ENCODE results near the gene TRAF3.

TRAF3 gene

GRCh38 chr14:102825307-102826095 is 48.3 kb downstream of the TRAF3 start:
- no peak overlapping the region for H2AFZ ChIP-seq (ENCODE audit: low read depth, low read length, severe bottlenecking)
- H3K27ac ChIP-seq (ENCODE audit: low read depth, low read length) = no peak overlapping the region
- no peak overlapping the region for H3K9ac ChIP-seq (ENCODE audit: low read length)
- no peak overlapping the region for H3K4me2 ChIP-seq (ENCODE audit: low read depth, low read length, poor library complexity, severe bottlenecking)
- no peaks in the 10 kb centered on the region for H3K27me3 ChIP-seq (ENCODE audit: low read length)
- H3K36me3 ChIP-seq (ENCODE audit: low read length) = no peaks in the 10 kb centered on the region
- H3F3A ChIP-seq (ENCODE audit: insufficient read depth) = no peaks in the 10 kb centered on the region
- H3K4me3 ChIP-seq (ENCODE audit: insufficient read depth, low read length, poor library complexity, severe bottlenecking) = no peak overlapping the region
- TF ChIP-seq EZH2phosphoT487 (conservative IDR thresholded peaks at IDR 0.05; ENCODE audit: low read length) (no peak), CTCF (IDR thresholded peaks at IDR 0.05; ENCODE audit: insufficient read depth, low read length, poor library complexity, severe bottlenecking) (no peak)
- no peaks in the 10 kb centered on the region for H4K20me1 ChIP-seq (ENCODE audit: low read depth, low read length)
- no peaks in the 10 kb centered on the region for H3K79me2 ChIP-seq (ENCODE audit: insufficient read depth, low read length)
- no peaks in the 10 kb centered on the region for H3K9me3 ChIP-seq (ENCODE audit: insufficient read depth, low read length)
- H3K9me2 ChIP-seq (replicated peaks; ENCODE audit: insufficient read depth, low read length) = no peaks in the 10 kb centered on the region

- TF ChIP-seq EZH2phosphoT487 (conservative IDR thresholded peaks at IDR 0.05; ENCODE audit: low read length) = no peak
- TF ChIP-seq CTCF (IDR thresholded peaks at IDR 0.05; ENCODE audit: insufficient read depth, low read length, poor library complexity, severe bottlenecking) = no peak
- H3F3A ChIP-seq (ENCODE audit: insufficient read depth) = no peaks in the 10 kb centered on the region
- H3K27me3 ChIP-seq (ENCODE audit: low read length) = no peaks in the 10 kb centered on the region
- H3K9me2 ChIP-seq (replicated peaks; ENCODE audit: insufficient read depth, low read length) = no peaks in the 10 kb centered on the region
- no peaks in the 10 kb centered on the region for H3K9me3 ChIP-seq (ENCODE audit: insufficient read depth, low read length)
- H3K27ac ChIP-seq (ENCODE audit: low read depth, low read length) = no peak overlapping the region
- no peaks in the 10 kb centered on the region for H3K79me2 ChIP-seq (ENCODE audit: insufficient read depth, low read length)
- no peaks in the 10 kb centered on the region for H3K36me3 ChIP-seq (ENCODE audit: low read length)
- no peak overlapping the region for H3K9ac ChIP-seq (ENCODE audit: low read length)
- no peak overlapping the region for H3K4me3 ChIP-seq (ENCODE audit: insufficient read depth, low read length, poor library complexity, severe bottlenecking)
- no peak overlapping the region for H3K4me2 ChIP-seq (ENCODE audit: low read depth, low read length, poor library complexity, severe bottlenecking)
- H4K20me1 ChIP-seq (ENCODE audit: low read depth, low read length) = no peaks in the 10 kb centered on the region
- H2AFZ ChIP-seq (ENCODE audit: low read depth, low read length, severe bottlenecking) = no peak overlapping the region
Observed at GRCh38 chr14:102826161-102826560, 48.9 kb downstream of the TRAF3 start.

- Histone ChIP-seq H3K27ac (ENCODE audit: low read depth, low read length) (no peak overlapping the region), H3K36me3 (ENCODE audit: low read length) (no peaks in the 10 kb centered on the region), H3K9me2 (replicated peaks; ENCODE audit: insufficient read depth, low read length) (no peaks in the 10 kb centered on the region), H3K9me3 (ENCODE audit: insufficient read depth, low read length) (no peaks in the 10 kb centered on the region), H2AFZ (ENCODE audit: low read depth, low read length, severe bottlenecking) (no peak overlapping the region), H3K79me2 (ENCODE audit: insufficient read depth, low read length) (no peaks in the 10 kb centered on the region), H3F3A (ENCODE audit: insufficient read depth) (no peaks in the 10 kb centered on the region), H3K4me2 (ENCODE audit: low read depth, low read length, poor library complexity, severe bottlenecking) (no peak overlapping the region), H3K9ac (ENCODE audit: low read length) (no peak overlapping the region), H3K27me3 (ENCODE audit: low read length) (no peaks in the 10 kb centered on the region), H3K4me3 (ENCODE audit: insufficient read depth, low read length, poor library complexity, severe bottlenecking) (no peak overlapping the region), H4K20me1 (ENCODE audit: low read depth, low read length) (no peaks in the 10 kb centered on the region)
- no peak for TF ChIP-seq CTCF (IDR thresholded peaks at IDR 0.05; ENCODE audit: insufficient read depth, low read length, poor library complexity, severe bottlenecking)
- TF ChIP-seq EZH2phosphoT487 (conservative IDR thresholded peaks at IDR 0.05; ENCODE audit: low read length) = no peak
Observed at GRCh38 chr14:102826751-102827675, 49.8 kb downstream of the TRAF3 start.
